GM18526 (cell line): ENCODE results near the gene SLC40A1.

Experiments
- POLR2A ChIP-seq: IDR thresholded peaks from 3 replicates; pipeline ENCODE4 v1.6.1; 2011; ENCODE audit not compliant: insufficient read length; ENCODE audit errors: extremely low read depth

The SLC40A1 gene

DNA sequence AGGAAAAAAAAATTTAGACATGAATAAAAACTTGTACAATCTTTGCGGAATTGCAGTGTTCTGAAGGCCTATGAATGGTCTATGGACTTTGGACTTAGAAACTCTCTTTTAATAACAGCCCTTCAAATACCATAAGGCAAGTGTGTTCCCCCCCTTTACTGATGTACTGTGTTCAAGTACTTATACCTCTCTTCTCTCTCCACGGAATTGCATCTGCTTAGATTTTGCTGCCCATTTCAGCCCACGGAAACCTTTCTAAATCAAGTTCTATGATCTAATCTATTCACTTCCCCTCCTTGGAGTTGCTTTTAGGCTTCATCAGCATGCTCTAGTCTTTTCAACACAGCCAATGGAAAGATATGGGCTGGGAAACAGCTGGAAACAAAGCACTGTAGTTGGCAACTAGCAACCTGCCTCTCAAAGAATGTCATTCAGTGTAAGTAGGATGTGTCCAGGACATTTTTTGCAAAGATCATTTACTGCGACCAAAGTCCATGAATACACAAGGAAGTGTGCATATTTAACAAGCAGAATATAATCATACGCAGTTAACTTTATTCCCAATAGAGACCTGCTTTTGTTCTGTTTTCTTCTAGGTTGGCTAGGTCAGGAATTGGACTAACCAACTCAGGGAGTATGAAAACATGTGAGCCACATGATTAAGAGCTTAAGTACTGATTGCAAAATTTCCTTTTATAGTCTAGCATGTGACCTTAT, 58.0 kb downstream of the SLC40A1 start:
- no peak for TF ChIP-seq POLR2A

DNA sequence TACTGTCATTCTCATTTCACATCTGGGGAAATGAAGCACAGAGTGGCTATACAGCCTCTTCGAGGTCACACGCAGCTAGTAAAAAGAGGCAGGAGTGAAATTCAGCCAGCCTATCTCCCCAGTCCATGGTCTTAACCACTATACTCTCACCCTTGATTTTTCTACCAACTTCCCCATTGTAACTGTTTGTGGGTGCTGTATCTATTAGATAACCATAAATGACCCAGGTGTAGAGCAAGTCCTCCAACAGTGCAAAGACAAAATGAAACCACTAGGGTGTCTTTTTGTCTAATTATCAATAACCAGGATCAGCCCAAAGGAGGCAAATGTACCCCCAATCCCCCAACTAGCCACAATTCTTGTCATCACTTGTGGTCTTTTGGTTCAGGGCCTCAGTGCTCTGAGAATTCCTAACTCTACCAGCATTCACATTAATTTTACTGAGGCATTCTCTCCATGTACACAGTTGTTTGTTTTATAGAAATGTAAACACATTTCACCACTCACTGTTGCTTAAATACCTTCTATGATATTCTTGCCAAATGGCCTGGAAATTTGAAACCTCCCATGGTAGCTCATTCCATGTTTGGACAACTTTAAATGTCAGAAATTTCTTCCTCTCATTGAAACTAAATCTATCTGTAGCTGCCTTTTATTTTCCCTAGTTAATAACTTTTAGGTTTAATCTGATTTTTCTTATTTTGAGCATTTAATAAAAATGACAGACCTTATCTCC, 58.7 kb downstream of the SLC40A1 start:
- no peak for TF ChIP-seq POLR2A

DNA sequence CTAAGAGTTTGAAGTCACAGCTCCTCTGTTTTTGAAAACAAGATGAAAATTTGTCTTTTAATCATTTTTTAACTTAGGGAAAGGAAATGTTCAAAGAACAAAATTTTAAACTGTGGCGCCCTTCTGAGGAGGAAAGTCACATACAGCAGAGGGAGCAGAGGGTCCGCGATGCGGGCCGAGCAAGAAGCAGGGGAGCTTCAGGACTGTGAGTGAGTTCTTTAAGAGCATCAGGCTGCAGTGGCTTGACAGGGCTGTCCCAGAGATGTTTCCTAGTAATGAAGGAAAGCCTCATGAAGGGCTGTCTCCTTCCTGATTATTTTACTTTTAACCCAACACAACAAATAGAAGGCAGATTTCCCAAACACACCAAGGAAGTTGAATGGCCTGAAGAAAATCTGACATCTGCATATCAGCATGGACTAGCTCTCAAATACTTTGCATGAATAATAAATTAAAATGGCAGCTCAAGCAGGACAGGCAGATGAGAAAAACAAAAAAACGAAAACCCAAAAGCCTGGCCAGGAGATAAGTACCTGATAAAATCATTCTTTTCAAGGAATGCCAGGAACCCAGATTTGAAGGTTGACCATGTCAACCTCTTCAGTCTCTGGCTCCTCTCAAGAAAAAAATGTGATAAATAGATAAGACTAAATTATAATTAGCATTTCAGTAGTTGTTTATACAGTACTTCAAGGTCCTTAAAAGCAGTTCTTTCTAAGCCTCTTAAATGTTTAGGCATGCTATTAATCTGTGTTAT, 60.8 kb downstream of the SLC40A1 start:
- no peak for TF ChIP-seq POLR2A

DNA sequence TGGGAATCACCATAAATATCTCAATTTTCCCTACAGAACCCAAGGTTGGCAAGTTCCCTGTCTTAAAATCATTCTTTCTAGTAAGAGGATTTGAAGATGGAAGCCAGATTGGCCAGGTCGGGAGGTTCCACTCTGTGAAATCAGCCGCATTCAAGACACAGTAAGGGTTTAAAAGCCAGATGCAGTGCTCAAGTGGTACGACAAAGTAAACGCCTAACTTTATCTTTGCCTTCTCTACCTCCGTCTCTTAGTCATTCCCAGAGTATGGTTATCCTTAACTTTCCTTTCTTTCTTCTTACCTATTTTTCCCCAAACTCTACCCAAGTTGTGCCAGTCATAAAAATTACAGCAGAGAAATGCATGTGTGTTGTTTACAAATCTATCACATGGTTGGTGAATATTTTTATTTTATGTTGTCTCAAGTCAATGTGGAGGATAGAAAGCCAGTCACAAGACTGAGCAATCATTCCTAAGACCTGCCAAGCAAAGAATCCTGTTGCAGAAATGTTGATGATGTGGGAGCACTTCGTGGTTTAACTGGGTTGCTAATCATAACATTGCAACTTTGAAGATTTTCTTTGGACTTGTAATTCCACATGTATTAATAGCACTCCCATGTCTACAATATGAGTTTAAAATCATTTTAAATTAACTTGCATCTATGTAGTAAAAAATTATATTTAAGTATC, 62.6 kb downstream of the SLC40A1 start:
- TF ChIP-seq POLR2A: no peak

DNA sequence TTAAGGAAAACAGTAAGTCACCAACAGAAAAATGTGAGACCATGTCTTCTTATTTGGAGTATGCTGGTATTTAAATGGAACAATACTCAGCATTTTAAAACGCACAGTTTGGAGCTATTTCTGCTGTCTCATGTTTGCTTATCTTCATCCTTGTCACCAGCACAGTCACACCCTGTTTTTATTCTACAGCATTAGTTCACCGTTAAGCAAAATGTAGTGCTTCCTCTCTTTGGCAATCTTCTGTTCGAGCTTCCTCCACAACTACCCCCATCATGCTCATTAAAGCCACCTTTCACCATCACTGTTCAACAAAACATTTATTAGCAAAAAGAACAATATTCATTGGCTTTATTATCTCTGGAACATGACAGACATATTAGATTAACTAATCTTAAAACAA, 64.0 kb downstream of the SLC40A1 start:
- no peak for TF ChIP-seq POLR2A

DNA sequence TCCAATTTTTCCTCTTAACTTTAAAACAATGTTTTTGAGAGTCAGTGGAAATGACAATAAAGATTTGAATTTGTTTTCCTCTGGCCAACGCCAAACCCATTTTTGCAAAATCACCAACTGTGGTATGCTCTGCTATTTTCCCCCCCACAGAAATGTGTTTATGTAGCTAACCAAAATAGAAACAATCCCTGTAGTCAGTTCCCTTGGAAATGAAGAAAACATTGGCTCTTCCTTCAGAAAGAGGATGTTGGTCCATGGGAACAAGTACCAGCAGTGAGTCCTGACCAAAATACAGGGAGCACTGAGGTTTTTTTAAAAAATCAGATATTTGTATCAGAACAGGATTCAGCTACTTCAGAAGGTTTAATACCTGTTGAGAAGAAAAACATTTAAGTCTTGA, 65.3 kb downstream of the SLC40A1 start:
- TF ChIP-seq POLR2A: no peak

DNA sequence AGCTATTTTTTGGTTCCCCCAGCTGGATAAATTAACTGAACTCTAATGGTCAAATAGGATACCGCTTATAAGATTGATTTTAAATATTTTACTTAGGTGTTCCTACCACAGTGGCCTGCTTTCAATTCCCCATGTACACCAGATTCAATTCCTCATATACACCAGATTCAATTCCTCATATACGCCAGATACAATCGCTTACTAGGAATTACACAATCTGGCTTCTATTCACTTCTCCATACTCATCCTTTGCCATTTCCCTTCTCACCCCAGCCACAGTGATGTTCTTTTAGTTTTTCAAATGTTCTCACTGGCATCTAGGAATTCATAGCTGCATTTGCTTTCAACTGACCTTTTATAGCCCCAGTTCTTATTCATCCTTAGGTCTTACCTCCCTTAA, 66.5 kb downstream of the SLC40A1 start:
- no peak for TF ChIP-seq POLR2A

DNA sequence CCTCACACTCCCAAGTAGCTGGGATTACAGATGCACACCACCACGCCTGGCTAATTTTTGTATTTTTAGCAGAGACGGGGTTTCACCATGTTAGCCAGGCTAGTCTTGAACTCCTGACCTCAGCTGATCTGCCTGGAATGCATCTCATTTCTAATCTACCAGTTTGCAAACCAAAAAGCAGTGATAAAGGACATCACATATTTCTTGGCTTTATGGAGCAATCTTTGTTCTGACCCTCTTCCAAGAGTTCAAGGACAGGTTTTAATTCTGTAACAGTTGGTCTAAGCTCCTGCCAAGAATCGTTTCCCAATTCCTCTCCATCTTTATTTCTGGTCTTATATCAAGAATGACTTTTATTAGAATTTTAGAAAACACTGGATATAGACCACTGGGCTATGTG, 67.7 kb downstream of the SLC40A1 start:
- TF ChIP-seq POLR2A: no peak

DNA sequence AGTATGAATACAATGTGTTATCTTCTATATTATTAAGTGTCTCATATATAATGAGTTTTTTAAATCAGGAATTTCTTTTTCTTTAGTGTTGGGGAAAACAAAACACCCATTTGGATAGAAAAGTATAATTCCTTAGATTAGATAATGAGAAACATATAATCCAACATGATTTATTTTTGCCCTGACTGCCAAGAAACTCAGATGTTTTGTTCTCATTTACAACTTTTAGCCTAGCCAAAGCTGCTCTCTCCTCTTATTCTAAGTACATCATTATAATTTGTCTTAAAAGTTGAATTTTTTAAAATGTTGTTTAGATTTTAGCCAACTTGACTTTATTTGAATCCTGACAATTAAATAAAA, 68.6 kb downstream of the SLC40A1 start:
- TF ChIP-seq POLR2A: no peak

DNA sequence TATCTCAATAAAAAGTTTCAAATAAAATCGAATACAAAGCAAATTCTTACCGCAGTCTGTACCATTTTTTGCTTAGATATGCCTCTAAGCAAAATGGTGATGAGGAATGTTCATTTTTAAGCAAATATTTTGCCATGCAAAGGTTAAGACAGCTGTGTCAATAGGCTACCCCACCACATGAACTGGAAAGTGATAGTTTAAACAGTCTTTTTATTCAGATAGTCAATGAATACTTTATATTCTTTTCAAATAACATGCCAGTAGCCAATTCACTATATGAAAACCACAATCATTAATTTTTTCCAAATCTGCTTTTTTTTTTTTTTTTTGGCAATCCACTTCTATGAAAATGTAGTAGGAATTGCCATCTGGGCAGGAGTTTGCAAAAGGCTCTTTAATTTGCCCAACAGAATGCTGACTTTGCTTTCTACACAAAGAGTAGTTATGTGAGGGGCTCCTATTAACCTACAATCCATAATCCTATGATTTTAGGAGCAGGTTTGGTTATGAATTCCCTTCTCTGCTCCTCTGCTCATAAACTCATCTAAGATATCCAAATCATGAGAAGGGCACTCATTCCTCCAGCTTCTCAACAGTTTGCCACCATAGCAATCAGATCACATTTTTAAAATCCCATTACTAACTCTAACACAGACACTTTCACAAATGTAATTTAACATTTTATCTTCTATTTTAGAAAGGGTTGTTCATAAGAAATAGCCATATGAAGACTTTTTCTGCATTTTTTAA, 69.2 kb downstream of the SLC40A1 start:
- no peak for TF ChIP-seq POLR2A
